Stimulated activated CD8-positive, alpha-beta memory T cell treated with anti-CD3 and anti-CD28 coated beads, Interleukin-4, amount 100 ng/mL, for 24 hours (primary cell): ENCODE measurements around the gene RNU1-2.
A peak's percentile ranks its signal among the peaks of the same experiment; 100 is the strongest.
"Not testable (repeated sequence)": the region's sequence is repeated elsewhere in the genome, so short reads cannot be mapped to it uniquely, and the experiment has no call there.

Source experiments
- DNase-seq: peaks from one replicate; pipeline ENCODE4 v3.0.0-alpha.2; 2020; ENCODE audit warnings: low read depth

RNU1-2 gene

GRCh38 chr1:16895598-16896315 is at the start of gene RNU1-2:
Gene RNU1-2, plus strand, starts transcription at chr1:16895980.
- peak; percentile 69 for DNase-seq

- not testable (repeated sequence) for DNase-seq
Measured at GRCh38 chr1:16856201-16856600, 39.6 kb upstream of the RNU1-2 start.

GRCh38 chr1:16859167-16860041 is 36.4 kb upstream of the RNU1-2 start:
- not testable (repeated sequence) for DNase-seq

- DNase-seq = not testable (repeated sequence)
Measured at GRCh38 chr1:16860048-16860447, 35.7 kb upstream of the RNU1-2 start.

- not testable (repeated sequence) for DNase-seq
Measured at GRCh38 chr1:16861832-16862245, 33.9 kb upstream of the RNU1-2 start.

- DNase-seq = not testable (repeated sequence)
Measured at GRCh38 chr1:16862415-16862814, 33.4 kb upstream of the RNU1-2 start.

- not testable (repeated sequence) for DNase-seq
Measured at GRCh38 chr1:16863024-16863423, 32.8 kb upstream of the RNU1-2 start.

GRCh38 chr1:16866926-16867707 is 28.7 kb upstream of the RNU1-2 start:
- not testable (repeated sequence) for DNase-seq

GRCh38 chr1:16868787-16869186 is 27.0 kb upstream of the RNU1-2 start:
- DNase-seq = not testable (repeated sequence)

GRCh38 chr1:16869996-16870395 is 25.8 kb upstream of the RNU1-2 start:
- not testable (repeated sequence) for DNase-seq

GRCh38 chr1:16871171-16871570 is 24.6 kb upstream of the RNU1-2 start:
- DNase-seq = not testable (repeated sequence)

- peak; percentile 41 for DNase-seq
Measured at GRCh38 chr1:16872152-16873075, 23.4 kb upstream of the RNU1-2 start.

- DNase-seq = peak; percentile 35
Measured at GRCh38 chr1:16873076-16873879, 22.5 kb upstream of the RNU1-2 start.

GRCh38 chr1:16874968-16875765 is 20.6 kb upstream of the RNU1-2 start:
- not testable (repeated sequence) for DNase-seq

- not testable (repeated sequence) for DNase-seq
Measured at GRCh38 chr1:16881742-16882141, 14.0 kb upstream of the RNU1-2 start.

GRCh38 chr1:16882986-16883385 is 12.8 kb upstream of the RNU1-2 start:
- no peak for DNase-seq

- DNase-seq = not testable (repeated sequence)
Measured at GRCh38 chr1:16884487-16884886, 11.3 kb upstream of the RNU1-2 start.

GRCh38 chr1:16886860-16887605 is 8.7 kb upstream of the RNU1-2 start:
- no peak for DNase-seq
